K562 (cell line): ENCODE measurements around the gene OSBPL10. TPM values are rescaled to one million over a fixed set of nuclear protein-coding genes. Genes with fewer than 3 reads are reported as not detected.

Experiments
- ATAC-seq: fragments of 200-7000 bp; cut with Tn5 transposase; 3 replicates; pipeline ENCODE4 v1.9.1; 2020; ENCODE audit warnings: moderate library complexity
- BruUV-seq: library from RNA; stranded (reverse); fragments of 400-500 nt; replicated peaks from 2 replicates; lab custom pipeline; 2021; lab: Mats Ljungman, UMichigan
- CTCF ChIA-PET: fragments of 300-600 bp; formaldehyde crosslinking; extraction: SDS; loops from one replicate; lab custom pipeline; 2021; ENCODE audit warnings: low intra/inter-chr PET ratio; lab: Yijun Ruan, JAX
- POLR2A ChIA-PET: fragments of 300-600, 350-650 bp; sonication (Branson Sonifier 250); formaldehyde crosslinking; extraction: SDS; loops from one replicate; lab custom pipeline; 2021; ENCODE audit warnings: antibody characterized with exemption, inconsistent platforms; lab: Yijun Ruan, JAX
- DNase-seq, 4 experiments: peaks; one replicate each; pipeline versions ENCODE4 v3.0.0 to v3.0.0-alpha.2; 2011 to 2018; ENCODE audit warnings: low spot score in 3 of 4, mixed read lengths in 3 of 4; ENCODE audit errors: extremely low read depth in 1 of 4
- FAIRE-seq: peaks from 2 replicates; lab custom pipeline; 2011; peaks lifted over from hg19 to GRCh38; lab: Jason Lieb, UNC
- H2AFZ ChIP-seq: 2 replicates; pipeline ENCODE4 v1.6.0; 2011; ENCODE audit warnings: low read depth, low read length, control low read depth, inconsistent platforms
- H3K27ac ChIP-seq: fragments of 200-600 bp; 3 replicates; pipeline ENCODE4 v1.8.0; 2011; ENCODE audit warnings: low read depth, mild to moderate bottlenecking, control low read depth, inconsistent platforms, low read length, moderate library complexity, mixed read lengths; ENCODE audit errors: extremely low read depth
- H3K27me3 ChIP-seq, 2 experiments: fragments of 300-600 bp in 1 of 2; 2 replicates in 1 of 2; 3 replicates in 1 of 2; pipeline versions ENCODE4 v1.6.0 to v1.8.0; 2011; ENCODE audit warnings: inconsistent platforms in 2 of 2, low read length in 2 of 2, mild to moderate bottlenecking in 1 of 2, mixed read lengths in 1 of 2, moderate library complexity in 1 of 2; ENCODE audit not compliant: control insufficient read depth in 2 of 2, insufficient read depth in 2 of 2
- H3K36me3 ChIP-seq: fragments of 300-600 bp; 3 replicates; pipeline ENCODE4 v1.8.0; 2011; ENCODE audit warnings: mild to moderate bottlenecking, low read length, inconsistent platforms; ENCODE audit not compliant: control insufficient read depth, insufficient read depth
- H3K4me1 ChIP-seq, 2 experiments: fragments of 200-600 bp in 1 of 2; replicated peaks in 1 of 2; 2 replicates in 1 of 2; 3 replicates in 1 of 2; pipeline versions ENCODE4 v1.5.1 to v1.8.0; 2011; ENCODE audit warnings: inconsistent platforms in 2 of 2, low read length in 2 of 2, mild to moderate bottlenecking in 1 of 2, mixed read lengths in 1 of 2, moderate library complexity in 1 of 2; ENCODE audit not compliant: control insufficient read depth in 2 of 2, insufficient read depth in 2 of 2
- H3K4me2 ChIP-seq: 2 replicates; pipeline ENCODE4 v1.6.1; 2011; ENCODE audit warnings: low read length, control low read depth, inconsistent platforms, mixed read lengths; ENCODE audit not compliant: insufficient read depth
- H3K4me3 ChIP-seq: fragments of 200-600 bp; sonication (generic), shearing (Covaris generic); 2 replicates; pipeline ENCODE4 v1.5.1; 2016; ENCODE audit warnings: control low read depth, inconsistent platforms
- H3K79me2 ChIP-seq: fragments of 200-600 bp; 3 replicates; pipeline ENCODE4 v1.8.0; 2011; ENCODE audit warnings: low read length, inconsistent platforms; ENCODE audit not compliant: control insufficient read depth, insufficient read depth
- H3K9ac ChIP-seq, 2 experiments: 2 replicates each; pipeline versions ENCODE4 v1.6.0 to v1.6.1; 2011; ENCODE audit warnings: low read depth in 2 of 2, low read length in 2 of 2, control low read depth in 1 of 2, inconsistent platforms in 1 of 2, mild to moderate bottlenecking in 1 of 2, mixed read lengths in 1 of 2; ENCODE audit not compliant: insufficient read depth in 1 of 2
- H3K9me1 ChIP-seq: one replicate; pipeline ENCODE4 v1.6.0; 2011; ENCODE audit warnings: inconsistent platforms, mild to moderate bottlenecking, low read length, moderate library complexity; ENCODE audit not compliant: control insufficient read depth, insufficient read depth
- H3K9me3 ChIP-seq: replicated peaks from 2 replicates; pipeline ENCODE4 v1.5.1; 2011; ENCODE audit warnings: low read depth, low read length, inconsistent platforms; ENCODE audit not compliant: control insufficient read depth, insufficient read depth
- H4K20me1 ChIP-seq: replicated peaks from 2 replicates; pipeline ENCODE4 v1.6.1; 2011; ENCODE audit warnings: low read length, inconsistent platforms, mixed read lengths; ENCODE audit not compliant: control insufficient read depth, insufficient read depth
- CEBPB ChIP-seq: fragments of 450-650 bp; IDR thresholded peaks from 2 replicates; pipeline ENCODE4 v1.6.1; 2016; ENCODE audit warnings: missing genetic modification characterization, missing compliant biosample characterization
- CEBPG ChIP-seq, 3 experiments: fragments of 200-800 bp in 1 of 3; sonication (Bioruptor generic) in 1 of 3; sonication (generic) in 1 of 3; formaldehyde crosslinking in 1 of 3; IDR thresholded peaks in 2 of 3; conservative IDR thresholded peaks in 1 of 3; 2 replicates each; pipeline versions ENCODE4 v1.6.1 to v1.8.0; 2016 to 2022; ENCODE audit warnings: missing compliant biosample characterization in 2 of 3, missing genetic modification characterization in 2 of 3, mild to moderate bottlenecking in 1 of 3, missing genetic modification reagents in 1 of 3
- MYC ChIP-seq, 2 experiments: fragments of 250-450 bp in 1 of 2; sonication (Bioruptor Pico) in 1 of 2; IDR thresholded peaks; 2 replicates each; pipeline versions ENCODE4 v1.5.1 to v1.6.1; 2012 to 2021; ENCODE audit warnings: low read depth in 2 of 2, borderline replicate concordance in 1 of 2, improper control_type of control experiment in 1 of 2, low read length in 1 of 2, mild to moderate bottlenecking in 1 of 2, moderate library complexity in 1 of 2
- WGBS: fragments of 100-300 bp; shearing (Covaris generic); methylation state at CpG from one replicate; pipeline ENCODE4 v1.1.6; 2016; ENCODE audit warnings: low coverage, mixed read lengths; ENCODE audit not compliant: insufficient coverage; ENCODE audit errors: missing lambda C conversion rate; 5-methylcytosine and 5-hydroxymethylcytosine counted together
- in situ Hi-C: fragments of 300-500 bp; cut with MboI; formaldehyde crosslinking; loops from 4 replicates; pipeline ENCODE4 v1.15.0; 2018; ENCODE audit warnings: inconsistent platforms, mixed read lengths
- intact Hi-C: fragments of 100-400 bp; cut with micrococcal nuclease; formaldehyde crosslinking; loops from 2 replicates; pipeline ENCODE4 v1.14.2; 2022
- polyA plus RNA-seq, 8 experiments: library from polyadenylated mRNA; depleted of rRNA in 4 of 8; stranded (reverse) in 5 of 8; unstranded in 3 of 8; fragments of >200 nt; fragmentation: Nextera tagmentation in 2 of 8; fragmentation: Illumina TruSeq in 1 of 8; extraction: Ambion mirVana in 2 of 8; extraction: Trizol in 1 of 8; gene quantifications; 2 replicates each; pipeline versions ENCODE4 v1.2.1 to v1.2.3, GENCODE V29; 2011 to 2014; ENCODE audit warnings: inconsistent platforms in 1 of 8, missing spikeins in 1 of 8
- total RNA-seq, 7 experiments: library from RNA; depleted of rRNA in 6 of 7; stranded (reverse); fragments of >200 nt in 6 of 7; fragmentation: Illumina TruSeq in 2 of 7; extraction: Trizol in 2 of 7; gene quantifications; 2 replicates each; pipeline versions ENCODE4 v1.2.1 to v1.2.3, GENCODE V29; 2011 to 2021; ENCODE audit warnings: low replicate concordance in 1 of 7
- TF ChIP-seq, protein P1 (sequence below), 3 experiments: IDR thresholded peaks in 2 of 3; conservative IDR thresholded peaks in 1 of 3; 2 replicates each; pipeline ENCODE4 v1.5.1; 2011 to 2012; ENCODE audit warnings: low read length in 3 of 3, mild to moderate bottlenecking in 3 of 3, control low read depth in 2 of 3, improper control_type of control experiment in 1 of 3, inconsistent platforms in 1 of 3, low read depth in 1 of 3, mixed read lengths in 1 of 3, moderate library complexity in 1 of 3; ENCODE audit not compliant: insufficient read depth in 2 of 3

Gene OSBPL10
- total and polyA plus RNA-seq, 9 of the 15 experiments (the other 6 are each of a cell fraction or from before 2014, with no cell fraction given): 0.03 to 0.19 (median 0.14) TPM; not detected in 2

DNA sequence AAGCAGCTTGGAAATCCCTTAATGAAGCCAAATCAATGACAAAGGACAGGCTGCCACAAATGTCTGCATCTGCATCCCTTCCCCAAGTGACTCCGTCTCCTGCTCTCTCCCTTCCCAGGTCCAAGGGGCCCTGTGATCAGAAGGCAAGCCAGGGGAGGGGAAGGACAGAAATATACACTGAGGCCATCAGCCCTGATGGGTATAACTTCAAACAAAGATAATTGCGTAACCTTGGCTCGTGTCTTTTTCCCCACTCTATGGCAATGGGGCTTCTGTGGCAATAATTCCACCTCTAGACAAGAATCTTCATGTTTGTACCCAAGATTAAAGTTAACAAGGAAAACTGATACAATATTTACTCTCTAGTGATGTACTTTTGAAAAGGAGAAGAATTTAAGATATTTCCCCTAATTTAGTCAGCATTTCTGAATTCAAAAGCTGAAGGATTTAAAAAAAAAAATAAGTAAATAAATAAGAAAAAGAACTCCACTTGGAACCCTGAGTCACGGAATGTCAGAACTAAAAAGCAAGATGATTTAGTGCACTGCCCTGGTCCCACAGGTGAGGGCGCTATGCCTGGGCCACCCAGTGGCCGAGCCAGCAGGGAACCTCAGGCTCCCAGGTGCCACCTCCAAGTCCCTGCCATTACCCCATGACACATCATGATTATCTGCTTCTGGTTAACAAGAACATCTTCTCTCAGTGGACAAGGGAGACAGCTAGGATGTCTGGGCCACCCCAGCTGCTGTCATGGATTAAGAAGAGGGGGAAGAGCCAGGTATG, 293.9 kb downstream of the OSBPL10 start:
- Histone ChIP-seq H3K27me3 (peaks cover 7 to 34% of the 10 kb centered on the region in 2 experiments; a peak in 4 of 5 replicates), H3K4me3 (no peak overlapping the region), H3K9ac (no peak overlapping the region), H3K4me2 (no peak overlapping the region), H3K9me3 (no peaks in the 10 kb centered on the region), H3K9me1 (no peaks in the 10 kb centered on the region), H3K4me1 (no peaks in the 10 kb centered on the region), H3K36me3 (no peaks in the 10 kb centered on the region), H3K27ac (no peak overlapping the region), H4K20me1 (no peaks in the 10 kb centered on the region), H3K79me2 (no peaks in the 10 kb centered on the region), H2AFZ (no peak overlapping the region)
- ChIA-PET CTCF (no interaction called here), POLR2A (interaction anchor here (0.7 kb wide), 1 partner anchor 13 kb away, joined by 4 read pairs; no protein-coding TSS in a partner anchor)
- TF ChIP-seq CEBPG (CRISPR knock-in tag; IDR thresholded peaks at IDR 0.05) (no peak), CEBPG (tag; conservative IDR thresholded peaks at IDR 0.05 in 1 of 2, IDR thresholded peaks at IDR 0.05 in 1 of 2) (peak in 1 of 2 experiments; percentile 42; a peak in 2 of 4 replicates), MYC (IDR thresholded peaks at IDR 0.05; ENCODE audit: low read depth, low read length) (no peak), MYC (CRISPR knock-in tag; IDR thresholded peaks at IDR 0.05; ENCODE audit: borderline replicate concordance, low read depth) (no peak), CEBPB (tag) (peak; percentile 11; the same call in 1 of the 2 replicates)
- TF ChIP-seq, protein P1, sequence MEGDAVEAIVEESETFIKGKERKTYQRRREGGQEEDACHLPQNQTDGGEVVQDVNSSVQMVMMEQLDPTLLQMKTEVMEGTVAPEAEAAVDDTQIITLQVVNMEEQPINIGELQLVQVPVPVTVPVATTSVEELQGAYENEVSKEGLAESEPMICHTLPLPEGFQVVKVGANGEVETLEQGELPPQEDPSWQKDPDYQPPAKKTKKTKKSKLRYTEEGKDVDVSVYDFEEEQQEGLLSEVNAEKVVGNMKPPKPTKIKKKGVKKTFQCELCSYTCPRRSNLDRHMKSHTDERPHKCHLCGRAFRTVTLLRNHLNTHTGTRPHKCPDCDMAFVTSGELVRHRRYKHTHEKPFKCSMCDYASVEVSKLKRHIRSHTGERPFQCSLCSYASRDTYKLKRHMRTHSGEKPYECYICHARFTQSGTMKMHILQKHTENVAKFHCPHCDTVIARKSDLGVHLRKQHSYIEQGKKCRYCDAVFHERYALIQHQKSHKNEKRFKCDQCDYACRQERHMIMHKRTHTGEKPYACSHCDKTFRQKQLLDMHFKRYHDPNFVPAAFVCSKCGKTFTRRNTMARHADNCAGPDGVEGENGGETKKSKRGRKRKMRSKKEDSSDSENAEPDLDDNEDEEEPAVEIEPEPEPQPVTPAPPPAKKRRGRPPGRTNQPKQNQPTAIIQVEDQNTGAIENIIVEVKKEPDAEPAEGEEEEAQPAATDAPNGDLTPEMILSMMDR (IDR thresholded peaks at IDR 0.05 in 2 of 3, conservative IDR thresholded peaks at IDR 0.05 in 1 of 3; ENCODE audit: insufficient read depth in 2 of 3, low read depth in 1 of 3, low read length in 3 of 3): peak; percentile 15 to 66 (median 36); a peak in 2 of 6 replicates
- in situ Hi-C loops (no loop called here), intact Hi-C loops (no loop called here)
- no TSS peak for BruUV-seq
- DNase-seq (no peak), ATAC-seq (no peak), FAIRE-seq (no peak)
- WGBS: 0% methylated on average over 6 of the region's 6 CpGs
